VCaP (cell line): ENCODE results near the gene FBXO11.
"Not testable (repeated sequence)": the region's sequence is repeated elsewhere in the genome, so short reads cannot be mapped to it uniquely, and the experiment has no call there.

Experiments used
- H3K27ac ChIP-seq: fragments of 450-650 bp; 2 replicates; pipeline ENCODE4 v1.5.1; 2017
- TF ChIP-seq, protein P1 (sequence below): fragments of 450-650 bp; conservative IDR thresholded peaks from 2 replicates; pipeline ENCODE4 v1.5.1; 2017; ENCODE audit warnings: mild to moderate bottlenecking, moderate library complexity

Gene FBXO11

GRCh38 chr2:47935071-47935470 lies 28.8 kb upstream of the FBXO11 start:
- H3K27ac ChIP-seq = no peak overlapping the region
- TF ChIP-seq, protein P1, sequence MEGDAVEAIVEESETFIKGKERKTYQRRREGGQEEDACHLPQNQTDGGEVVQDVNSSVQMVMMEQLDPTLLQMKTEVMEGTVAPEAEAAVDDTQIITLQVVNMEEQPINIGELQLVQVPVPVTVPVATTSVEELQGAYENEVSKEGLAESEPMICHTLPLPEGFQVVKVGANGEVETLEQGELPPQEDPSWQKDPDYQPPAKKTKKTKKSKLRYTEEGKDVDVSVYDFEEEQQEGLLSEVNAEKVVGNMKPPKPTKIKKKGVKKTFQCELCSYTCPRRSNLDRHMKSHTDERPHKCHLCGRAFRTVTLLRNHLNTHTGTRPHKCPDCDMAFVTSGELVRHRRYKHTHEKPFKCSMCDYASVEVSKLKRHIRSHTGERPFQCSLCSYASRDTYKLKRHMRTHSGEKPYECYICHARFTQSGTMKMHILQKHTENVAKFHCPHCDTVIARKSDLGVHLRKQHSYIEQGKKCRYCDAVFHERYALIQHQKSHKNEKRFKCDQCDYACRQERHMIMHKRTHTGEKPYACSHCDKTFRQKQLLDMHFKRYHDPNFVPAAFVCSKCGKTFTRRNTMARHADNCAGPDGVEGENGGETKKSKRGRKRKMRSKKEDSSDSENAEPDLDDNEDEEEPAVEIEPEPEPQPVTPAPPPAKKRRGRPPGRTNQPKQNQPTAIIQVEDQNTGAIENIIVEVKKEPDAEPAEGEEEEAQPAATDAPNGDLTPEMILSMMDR = no peak

- H3K27ac ChIP-seq = no peak overlapping the region
These were observed 11.7 kb upstream of the FBXO11 start for GRCh38 chr2:47918043-47918442.

DNA sequence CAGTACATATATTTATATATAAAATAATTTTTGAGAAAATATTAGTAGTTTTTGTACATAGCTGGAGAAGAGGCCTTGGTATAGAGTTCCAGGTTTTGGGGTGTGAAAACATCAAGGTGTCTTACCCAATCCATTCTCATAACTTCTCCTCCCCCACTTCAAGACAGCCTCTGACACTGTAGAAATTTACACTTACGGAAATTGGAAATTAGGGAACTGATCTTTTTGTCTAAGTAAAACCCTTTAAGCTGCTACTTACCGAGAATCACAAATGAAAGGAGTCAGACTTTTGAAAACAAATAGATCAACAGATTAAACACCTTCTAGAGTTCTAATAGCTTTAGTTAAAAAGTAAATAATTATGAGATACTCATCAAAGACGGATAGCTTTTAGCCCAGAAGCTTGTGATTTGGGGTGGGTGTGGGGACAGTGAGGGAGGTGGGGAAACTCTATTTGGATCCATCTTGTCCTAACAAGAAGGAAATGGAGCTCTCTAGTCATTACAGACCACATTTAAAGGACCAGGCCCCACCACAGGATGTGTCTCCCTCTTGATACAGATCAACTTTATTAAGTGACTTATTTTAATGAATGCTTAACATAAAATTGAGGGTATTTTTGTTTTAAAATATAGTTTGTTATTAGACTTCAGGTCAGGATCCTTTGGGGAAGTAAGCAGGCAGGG lies 11.1 kb upstream of the FBXO11 start:
- no peak overlapping the region for H3K27ac ChIP-seq
- TF ChIP-seq, protein P1 = no peak

More at GRCh38 chr2:47918043-47918442, 11.7 kb upstream of the FBXO11 start:
- TF ChIP-seq, protein P1 = no peak

GRCh38 chr2:47916412-47916811 lies 10.1 kb upstream of the FBXO11 start:
- H3K27ac ChIP-seq = no peak overlapping the region
- TF ChIP-seq, protein P1 = no peak

DNA sequence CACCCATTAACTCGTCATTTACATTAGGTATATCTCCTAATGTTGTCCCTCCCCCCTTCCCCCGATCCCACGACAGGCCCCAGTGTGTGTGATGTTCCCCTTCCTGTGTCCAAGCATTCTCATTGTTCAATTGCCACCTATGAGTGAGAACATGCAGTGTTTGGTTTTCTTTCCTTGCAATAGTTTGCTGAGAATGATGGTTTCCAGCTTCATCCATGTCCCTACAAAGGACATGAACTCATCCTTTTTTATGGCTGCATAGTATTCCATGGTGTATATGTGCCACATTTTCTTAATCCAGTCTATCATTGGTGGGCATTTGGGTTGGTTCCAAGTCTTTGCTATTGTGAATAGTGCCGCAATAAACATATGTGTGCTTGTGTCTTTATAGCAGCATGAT lies 4.4 kb upstream of the FBXO11 start:
- not testable (repeated sequence) for H3K27ac ChIP-seq

DNA sequence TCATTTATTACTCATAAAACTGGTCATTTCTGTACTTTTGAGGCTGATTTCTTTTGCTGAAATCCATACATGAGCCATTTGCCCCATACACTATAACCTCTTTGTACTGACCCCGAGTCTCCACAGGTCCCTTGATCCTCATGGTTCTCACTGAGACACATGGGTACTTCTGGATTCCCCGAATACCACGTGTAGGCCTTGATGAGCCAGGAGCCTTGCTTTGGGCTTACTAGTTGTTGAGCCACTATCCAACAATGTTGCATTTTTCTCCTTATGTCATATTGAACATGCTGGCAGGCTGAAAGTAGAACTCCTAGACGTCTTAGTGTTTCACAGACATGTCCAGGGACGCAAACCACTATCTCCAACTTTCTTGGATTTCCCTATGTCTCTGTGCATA lies 2.4 kb upstream of the FBXO11 start:
- no peak overlapping the region for H3K27ac ChIP-seq
- TF ChIP-seq, protein P1 = no peak

DNA sequence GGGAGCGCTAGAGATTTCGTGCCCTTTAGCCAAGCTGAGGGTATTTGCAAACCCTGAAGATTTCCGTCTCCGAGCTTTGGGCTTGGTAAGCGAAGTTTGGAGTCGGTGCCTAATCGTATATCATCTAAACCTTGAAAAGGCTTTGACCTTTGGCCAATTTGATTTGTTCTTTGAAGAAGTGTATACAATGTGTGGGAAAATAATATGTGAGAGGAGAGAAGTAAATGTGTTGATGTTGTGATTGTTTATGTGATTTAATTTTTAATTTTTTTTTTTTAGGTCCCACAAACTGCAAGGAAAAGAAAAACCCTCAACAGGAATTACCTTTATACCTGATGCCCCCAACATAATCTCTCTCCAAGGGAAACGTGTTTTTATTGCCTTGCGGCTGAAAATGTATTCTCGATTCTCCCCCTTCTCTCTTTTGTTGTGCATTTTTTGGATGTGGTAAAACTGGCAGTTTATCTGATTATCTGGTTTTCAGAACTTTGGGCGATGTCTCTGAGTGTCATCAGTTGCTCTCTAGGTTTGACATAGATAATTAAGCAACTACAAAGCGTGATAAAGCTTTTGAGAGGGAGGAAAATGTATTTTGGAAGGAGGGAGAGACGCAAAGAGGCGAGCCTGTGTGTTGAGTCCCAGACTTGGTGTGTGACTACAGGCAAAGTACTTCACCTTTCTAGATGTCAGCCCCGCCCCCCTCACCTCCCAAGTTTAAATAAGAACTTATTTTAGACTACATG lies 912 bp upstream of the FBXO11 start:
- TF ChIP-seq, protein P1 = peak; percentile 43
- H3K27ac ChIP-seq = peak overlapping the region; percentile 98
